ENCODE data around the gene MYO5A. TPM values are rescaled to one million over a fixed set of nuclear protein-coding genes. Genes with fewer than 3 reads are reported as not detected.
A peak's percentile ranks its signal among the peaks of the same experiment; 100 is the strongest.

Gene MYO5A
- total RNA-seq, 3 donors from 2014 or later = 4.1 to 26.7 (median 12.6) TPM

DNA sequence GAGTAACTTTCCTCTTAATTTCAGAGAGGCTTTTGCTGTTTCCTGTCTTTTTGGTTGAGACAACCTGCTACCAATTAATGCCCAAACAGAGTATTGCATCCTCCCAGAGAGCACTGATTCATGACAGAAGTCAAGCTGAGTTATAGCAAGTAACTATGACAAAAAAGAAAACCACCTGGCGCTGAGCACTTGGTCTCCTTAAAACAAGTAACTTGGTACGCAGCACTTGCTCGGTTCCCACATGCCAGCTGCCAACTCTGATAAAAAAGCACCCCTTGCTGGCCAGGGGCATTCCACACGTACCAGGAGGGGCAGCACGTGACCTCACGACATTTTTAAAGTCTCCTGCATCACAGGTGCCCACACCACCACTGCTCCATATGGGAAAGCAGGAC is 219.5 kb downstream of the MYO5A start:
- intact Hi-C loops (cut with DNase I, micrococcal nuclease) = no loop called here
- no peak for TF ChIP-seq CTCF (IDR thresholded peaks at IDR 0.05)
- Histone ChIP-seq H3K4me1 (ENCODE audit: low read depth) (no peaks in the 10 kb centered on the region), H3K9me3 (no peaks in the 10 kb centered on the region), H3K36me3 (ENCODE audit: low read depth) (no peaks in the 10 kb centered on the region), H3K4me3 (no peak overlapping the region)
- no peak for DNase-seq
- peak; percentile 24 for ATAC-seq

DNA sequence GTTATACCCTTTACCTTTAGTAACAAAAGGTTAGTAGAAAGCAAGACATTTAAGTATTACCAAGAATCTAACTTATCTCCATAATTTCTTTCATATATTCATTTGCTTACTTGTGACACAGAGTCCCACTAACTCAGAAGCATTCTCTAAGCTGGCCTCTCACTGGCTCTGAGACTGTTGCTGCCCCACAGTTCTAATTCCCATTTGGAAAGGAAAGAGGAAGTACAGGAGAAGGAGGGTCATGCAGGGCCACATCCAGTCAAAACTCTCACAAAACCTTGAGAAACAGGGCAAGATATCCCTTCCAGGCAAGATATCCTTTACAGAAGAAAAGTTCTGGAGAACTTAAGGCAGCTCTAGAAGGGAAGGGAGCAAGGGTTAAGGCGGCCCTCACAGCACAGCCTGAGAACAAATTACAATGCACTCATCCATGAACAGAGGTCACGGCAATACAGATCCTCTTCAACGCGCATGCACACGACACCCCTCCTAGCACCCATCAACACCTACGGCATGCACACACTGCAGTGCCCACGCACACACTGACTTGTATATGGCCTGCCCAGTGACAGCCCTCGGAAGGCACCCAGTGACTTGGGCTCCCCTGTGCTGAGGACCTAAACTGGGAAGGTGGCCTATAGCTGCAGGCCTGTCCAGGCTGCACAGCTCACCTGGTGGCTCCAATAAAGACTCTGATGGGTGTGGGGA is 220.1 kb downstream of the MYO5A start:
- TF ChIP-seq CTCF (IDR thresholded peaks at IDR 0.05) = no peak
- Histone ChIP-seq H3K4me1 (ENCODE audit: low read depth) (no peaks in the 10 kb centered on the region), H3K36me3 (ENCODE audit: low read depth) (no peaks in the 10 kb centered on the region), H3K4me3 (no peak overlapping the region), H3K9me3 (no peaks in the 10 kb centered on the region)
- peak; percentile 45 for ATAC-seq
- no peak for DNase-seq
- intact Hi-C loops (cut with DNase I, micrococcal nuclease) = no loop called here

GRCh38 chr15:52307847-52308246 is 220.8 kb downstream of the MYO5A start:
- DNase-seq = no peak

GRCh38 chr15:52306270-52306669 is 222.4 kb downstream of the MYO5A start:
- no peaks in the 10 kb centered on the region for H3K9me3 ChIP-seq
- peaks cover 3% of the 10 kb centered on the region for H3K4me1 ChIP-seq (ENCODE audit: low read depth)
- no peaks in the 10 kb centered on the region for H3K36me3 ChIP-seq (ENCODE audit: low read depth)
- H3K4me3 ChIP-seq = no peak overlapping the region
- intact Hi-C loops (cut with DNase I, micrococcal nuclease) = no loop called here
- no peak for DNase-seq
- no peak for TF ChIP-seq CTCF (IDR thresholded peaks at IDR 0.05)
- peak; percentile 77 for ATAC-seq

More at GRCh38 chr15:52307847-52308246, 220.8 kb downstream of the MYO5A start:
- H3K4me3 ChIP-seq = no peak overlapping the region
- intact Hi-C loops (cut with DNase I, micrococcal nuclease) = no loop called here
- ATAC-seq = no peak
- no peaks in the 10 kb centered on the region for H3K36me3 ChIP-seq (ENCODE audit: low read depth)
- no peak for TF ChIP-seq CTCF (IDR thresholded peaks at IDR 0.05)
- H3K4me1 ChIP-seq (ENCODE audit: low read depth) = no peaks in the 10 kb centered on the region
- no peaks in the 10 kb centered on the region for H3K9me3 ChIP-seq

- intact Hi-C loops (cut with DNase I, micrococcal nuclease) = no loop called here
These were observed 225.4 kb downstream of the MYO5A start for GRCh38 chr15:52303093-52303772.

More at GRCh38 chr15:52303093-52303772, 225.4 kb downstream of the MYO5A start:
- H3K4me1 ChIP-seq (ENCODE audit: low read depth) = peaks cover 3% of the 10 kb centered on the region
- no peaks in the 10 kb centered on the region for H3K9me3 ChIP-seq
- no peaks in the 10 kb centered on the region for H3K36me3 ChIP-seq (ENCODE audit: low read depth)
- DNase-seq (no peak), ATAC-seq (no peak)
- H3K4me3 ChIP-seq = no peak overlapping the region
- no peak for TF ChIP-seq CTCF (IDR thresholded peaks at IDR 0.05)

Measured in mucosa of descending colon (tissue), 3 donors.